Endothelial cell of umbilical vein (primary cell): ENCODE measurements around the gene WHRN.

Source experiments
- EZH2 ChIP-seq: IDR thresholded peaks from 2 replicates; pipeline ENCODE4 v1.6.1; 2012; ENCODE audit warnings: borderline replicate concordance, low read depth, mild to moderate bottlenecking, moderate library complexity, low read length, inconsistent platforms; ENCODE audit not compliant: severe bottlenecking
- FOS ChIP-seq: IDR thresholded peaks from 2 replicates; pipeline ENCODE4 v1.6.1; 2011; ENCODE audit warnings: mild to moderate bottlenecking, low read length, moderate library complexity, borderline replicate concordance; ENCODE audit not compliant: insufficient read depth
- MYC ChIP-seq: IDR thresholded peaks from one replicate; pipeline ENCODE4 v1.6.1; 2011; ENCODE audit warnings: mild to moderate bottlenecking, low read depth, low read length
- POLR2A ChIP-seq: IDR thresholded peaks from 2 replicates; pipeline ENCODE4 v1.6.1; 2012; ENCODE audit warnings: low read depth, mild to moderate bottlenecking, control low read depth, low read length
- POLR2AphosphoS5 ChIP-seq: IDR thresholded peaks from 2 replicates; pipeline ENCODE4 v1.6.1; 2012; ENCODE audit warnings: low read depth, mild to moderate bottlenecking, control low read depth, low read length, moderate library complexity; ENCODE audit not compliant: insufficient read depth
- TF ChIP-seq, protein P1 (sequence below), 2 donors: IDR thresholded peaks; 1 replicate in 1 of 2; 2 replicates in 1 of 2; pipeline ENCODE4 v1.5.1; 2011; ENCODE audit warnings: low read length in 2 of 2, mild to moderate bottlenecking in 2 of 2, moderate library complexity in 2 of 2, control low read depth in 1 of 2, inconsistent platforms in 1 of 2, low read depth in 1 of 2; ENCODE audit not compliant: insufficient read depth in 1 of 2; ENCODE audit errors: extremely low read depth in 1 of 2

GRCh38 chr9:114503522-114504340, 1.5 kb downstream of the WHRN start:
- no peak for TF ChIP-seq POLR2A
- TF ChIP-seq, protein P1, sequence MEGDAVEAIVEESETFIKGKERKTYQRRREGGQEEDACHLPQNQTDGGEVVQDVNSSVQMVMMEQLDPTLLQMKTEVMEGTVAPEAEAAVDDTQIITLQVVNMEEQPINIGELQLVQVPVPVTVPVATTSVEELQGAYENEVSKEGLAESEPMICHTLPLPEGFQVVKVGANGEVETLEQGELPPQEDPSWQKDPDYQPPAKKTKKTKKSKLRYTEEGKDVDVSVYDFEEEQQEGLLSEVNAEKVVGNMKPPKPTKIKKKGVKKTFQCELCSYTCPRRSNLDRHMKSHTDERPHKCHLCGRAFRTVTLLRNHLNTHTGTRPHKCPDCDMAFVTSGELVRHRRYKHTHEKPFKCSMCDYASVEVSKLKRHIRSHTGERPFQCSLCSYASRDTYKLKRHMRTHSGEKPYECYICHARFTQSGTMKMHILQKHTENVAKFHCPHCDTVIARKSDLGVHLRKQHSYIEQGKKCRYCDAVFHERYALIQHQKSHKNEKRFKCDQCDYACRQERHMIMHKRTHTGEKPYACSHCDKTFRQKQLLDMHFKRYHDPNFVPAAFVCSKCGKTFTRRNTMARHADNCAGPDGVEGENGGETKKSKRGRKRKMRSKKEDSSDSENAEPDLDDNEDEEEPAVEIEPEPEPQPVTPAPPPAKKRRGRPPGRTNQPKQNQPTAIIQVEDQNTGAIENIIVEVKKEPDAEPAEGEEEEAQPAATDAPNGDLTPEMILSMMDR (IDR thresholded peaks at IDR 0.05; ENCODE audit: extremely low read depth in 1 of 2, insufficient read depth in 1 of 2, low read depth in 1 of 2, low read length in 2 of 2), result no peak
- TF ChIP-seq EZH2, result no peak
- TF ChIP-seq POLR2AphosphoS5, result no peak
- TF ChIP-seq MYC, result no peak
- TF ChIP-seq FOS, result no peak
